K562 (cell line): ENCODE results near the gene EBF4. TPM values are rescaled to one million over a fixed set of nuclear protein-coding genes. Genes with fewer than 3 reads are reported as not detected.

ENCODE experiments used
- ATAC-seq: fragments of 200-7000 bp; cut with Tn5 transposase; 3 replicates; pipeline ENCODE4 v1.9.1; 2020; ENCODE audit warnings: moderate library complexity
- BruUV-seq: library from RNA; stranded (reverse); fragments of 400-500 nt; replicated peaks from 2 replicates; lab custom pipeline; 2021; lab: Mats Ljungman, UMichigan
- CTCF ChIA-PET: fragments of 300-600 bp; formaldehyde crosslinking; extraction: SDS; loops from one replicate; lab custom pipeline; 2021; ENCODE audit warnings: low intra/inter-chr PET ratio; lab: Yijun Ruan, JAX
- POLR2A ChIA-PET: fragments of 300-600, 350-650 bp; sonication (Branson Sonifier 250); formaldehyde crosslinking; extraction: SDS; loops from one replicate; lab custom pipeline; 2021; ENCODE audit warnings: antibody characterized with exemption, inconsistent platforms; lab: Yijun Ruan, JAX
- DNase-seq, 4 experiments: peaks; one replicate each; pipeline versions ENCODE4 v3.0.0 to v3.0.0-alpha.2; 2011 to 2018; ENCODE audit warnings: low spot score in 3 of 4, mixed read lengths in 3 of 4; ENCODE audit errors: extremely low read depth in 1 of 4
- FAIRE-seq: peaks from 2 replicates; lab custom pipeline; 2011; peaks lifted over from hg19 to GRCh38; lab: Jason Lieb, UNC
- H2AFZ ChIP-seq: 2 replicates; pipeline ENCODE4 v1.6.0; 2011; ENCODE audit warnings: low read depth, low read length, control low read depth, inconsistent platforms
- H3K27ac ChIP-seq: fragments of 200-600 bp; 3 replicates; pipeline ENCODE4 v1.8.0; 2011; ENCODE audit warnings: low read depth, mild to moderate bottlenecking, control low read depth, inconsistent platforms, low read length, moderate library complexity, mixed read lengths; ENCODE audit errors: extremely low read depth
- H3K27me3 ChIP-seq, 2 experiments: fragments of 300-600 bp in 1 of 2; 2 replicates in 1 of 2; 3 replicates in 1 of 2; pipeline versions ENCODE4 v1.6.0 to v1.8.0; 2011; ENCODE audit warnings: inconsistent platforms in 2 of 2, low read length in 2 of 2, mild to moderate bottlenecking in 1 of 2, mixed read lengths in 1 of 2, moderate library complexity in 1 of 2; ENCODE audit not compliant: control insufficient read depth in 2 of 2, insufficient read depth in 2 of 2
- H3K36me3 ChIP-seq: fragments of 300-600 bp; 3 replicates; pipeline ENCODE4 v1.8.0; 2011; ENCODE audit warnings: mild to moderate bottlenecking, low read length, inconsistent platforms; ENCODE audit not compliant: control insufficient read depth, insufficient read depth
- H3K4me1 ChIP-seq, 2 experiments: fragments of 200-600 bp in 1 of 2; replicated peaks in 1 of 2; 2 replicates in 1 of 2; 3 replicates in 1 of 2; pipeline versions ENCODE4 v1.5.1 to v1.8.0; 2011; ENCODE audit warnings: inconsistent platforms in 2 of 2, low read length in 2 of 2, mild to moderate bottlenecking in 1 of 2, mixed read lengths in 1 of 2, moderate library complexity in 1 of 2; ENCODE audit not compliant: control insufficient read depth in 2 of 2, insufficient read depth in 2 of 2
- H3K4me2 ChIP-seq: 2 replicates; pipeline ENCODE4 v1.6.1; 2011; ENCODE audit warnings: low read length, control low read depth, inconsistent platforms, mixed read lengths; ENCODE audit not compliant: insufficient read depth
- H3K4me3 ChIP-seq: fragments of 200-600 bp; sonication (generic), shearing (Covaris generic); 2 replicates; pipeline ENCODE4 v1.5.1; 2016; ENCODE audit warnings: control low read depth, inconsistent platforms
- H3K79me2 ChIP-seq: fragments of 200-600 bp; 3 replicates; pipeline ENCODE4 v1.8.0; 2011; ENCODE audit warnings: low read length, inconsistent platforms; ENCODE audit not compliant: control insufficient read depth, insufficient read depth
- H3K9ac ChIP-seq, 2 experiments: 2 replicates each; pipeline versions ENCODE4 v1.6.0 to v1.6.1; 2011; ENCODE audit warnings: low read depth in 2 of 2, low read length in 2 of 2, control low read depth in 1 of 2, inconsistent platforms in 1 of 2, mild to moderate bottlenecking in 1 of 2, mixed read lengths in 1 of 2; ENCODE audit not compliant: insufficient read depth in 1 of 2
- H3K9me1 ChIP-seq: one replicate; pipeline ENCODE4 v1.6.0; 2011; ENCODE audit warnings: inconsistent platforms, mild to moderate bottlenecking, low read length, moderate library complexity; ENCODE audit not compliant: control insufficient read depth, insufficient read depth
- H3K9me3 ChIP-seq: replicated peaks from 2 replicates; pipeline ENCODE4 v1.5.1; 2011; ENCODE audit warnings: low read depth, low read length, inconsistent platforms; ENCODE audit not compliant: control insufficient read depth, insufficient read depth
- H4K20me1 ChIP-seq: replicated peaks from 2 replicates; pipeline ENCODE4 v1.6.1; 2011; ENCODE audit warnings: low read length, inconsistent platforms, mixed read lengths; ENCODE audit not compliant: control insufficient read depth, insufficient read depth
- DPF2 ChIP-seq: fragments of 450-650 bp; IDR thresholded peaks from 2 replicates; pipeline ENCODE4 v1.6.1; 2016
- HNRNPLL ChIP-seq: fragments of 200-400 bp; formaldehyde crosslinking; IDR thresholded peaks from 2 replicates; pipeline ENCODE4 v1.6.1; 2017; ENCODE audit warnings: low read length, low read depth, mild to moderate bottlenecking; ENCODE audit not compliant: poor library complexity, severe bottlenecking
- MCM5 ChIP-seq: fragments of 450-650 bp; IDR thresholded peaks from 2 replicates; pipeline ENCODE4 v1.6.1; 2016; ENCODE audit warnings: low read depth
- PHTF2 ChIP-seq: fragments of 250-450 bp; sonication (Bioruptor Pico); IDR thresholded peaks from 2 replicates; pipeline ENCODE4 v1.5.0; 2021; ENCODE audit warnings: mild to moderate bottlenecking
- PPARD ChIP-seq: fragments of 250-450 bp; sonication (Bioruptor Pico); IDR thresholded peaks from 2 replicates; pipeline ENCODE4 v1.8.0; 2022; ENCODE audit warnings: inconsistent platforms, mild to moderate bottlenecking, moderate library complexity
- RBM17 ChIP-seq: fragments of 200-400 bp; formaldehyde crosslinking; IDR thresholded peaks from 2 replicates; pipeline ENCODE4 v1.6.1; 2017; ENCODE audit warnings: low read depth, mild to moderate bottlenecking, low read length, borderline replicate concordance
- RBM25 ChIP-seq: fragments of 200-400 bp; formaldehyde crosslinking; IDR thresholded peaks from 2 replicates; pipeline ENCODE4 v1.6.1; 2018; ENCODE audit warnings: low read length, low read depth, moderate library complexity; ENCODE audit not compliant: severe bottlenecking
- THRAP3 ChIP-seq: fragments of 450-650 bp; IDR thresholded peaks from 2 replicates; pipeline ENCODE4 v1.6.1; 2016; ENCODE audit warnings: mild to moderate bottlenecking, inconsistent platforms, borderline replicate concordance
- ZNF445 ChIP-seq: fragments of 250-450 bp; sonication (Bioruptor Pico); IDR thresholded peaks from 2 replicates; pipeline ENCODE4 v1.4.0; 2020; ENCODE audit warnings: low read depth, mild to moderate bottlenecking, moderate library complexity
- ZNF57 ChIP-seq: fragments of 450-650 bp; formaldehyde crosslinking; IDR thresholded peaks from 2 replicates; pipeline ENCODE4 v1.4.0; 2020; ENCODE audit warnings: mild to moderate bottlenecking, moderate library complexity
- WGBS: fragments of 100-300 bp; shearing (Covaris generic); methylation state at CpG from one replicate; pipeline ENCODE4 v1.1.6; 2016; ENCODE audit warnings: low coverage, mixed read lengths; ENCODE audit not compliant: insufficient coverage; ENCODE audit errors: missing lambda C conversion rate; 5-methylcytosine and 5-hydroxymethylcytosine counted together
- in situ Hi-C: fragments of 300-500 bp; cut with MboI; formaldehyde crosslinking; loops from 4 replicates; pipeline ENCODE4 v1.15.0; 2018; ENCODE audit warnings: inconsistent platforms, mixed read lengths
- intact Hi-C: fragments of 100-400 bp; cut with micrococcal nuclease; formaldehyde crosslinking; loops from 2 replicates; pipeline ENCODE4 v1.14.2; 2022
- polyA plus RNA-seq, 8 experiments: library from polyadenylated mRNA; depleted of rRNA in 4 of 8; stranded (reverse) in 5 of 8; unstranded in 3 of 8; fragments of >200 nt; fragmentation: Nextera tagmentation in 2 of 8; fragmentation: Illumina TruSeq in 1 of 8; extraction: Ambion mirVana in 2 of 8; extraction: Trizol in 1 of 8; gene quantifications; 2 replicates each; pipeline versions ENCODE4 v1.2.1 to v1.2.3, GENCODE V29; 2011 to 2014; ENCODE audit warnings: inconsistent platforms in 1 of 8, missing spikeins in 1 of 8
- total RNA-seq, 7 experiments: library from RNA; depleted of rRNA in 6 of 7; stranded (reverse); fragments of >200 nt in 6 of 7; fragmentation: Illumina TruSeq in 2 of 7; extraction: Trizol in 2 of 7; gene quantifications; 2 replicates each; pipeline versions ENCODE4 v1.2.1 to v1.2.3, GENCODE V29; 2011 to 2021; ENCODE audit warnings: low replicate concordance in 1 of 7
- TF ChIP-seq, protein P1 (sequence below), 2 experiments: fragments of 150-350 bp in 1 of 2; IDR thresholded peaks; 2 replicates each; pipeline ENCODE4 v1.6.1; 2012 to 2016; ENCODE audit warnings: low read depth in 2 of 2, low read length in 2 of 2, mild to moderate bottlenecking in 1 of 2, moderate library complexity in 1 of 2
- TF ChIP-seq, protein P2 (sequence below): fragments of 250-450 bp; sonication (Bioruptor Pico); IDR thresholded peaks from 2 replicates; pipeline ENCODE4 v1.5.0; 2021
- TF ChIP-seq, protein P3 (sequence below): fragments of 450-650 bp; formaldehyde crosslinking; IDR thresholded peaks from 2 replicates; pipeline ENCODE4 v1.4.0; 2020; ENCODE audit warnings: mild to moderate bottlenecking, moderate library complexity
- TF ChIP-seq, protein P4 (sequence below): fragments of 250-450 bp; sonication (Bioruptor Pico); IDR thresholded peaks from 2 replicates; pipeline ENCODE4 v1.6.1; 2021; ENCODE audit warnings: mild to moderate bottlenecking

The EBF4 gene
- total and polyA plus RNA-seq, 9 of the 15 experiments (the other 6 are each of a cell fraction or from before 2014, with no cell fraction given): 0.09 TPM; not detected in 8

DNA sequence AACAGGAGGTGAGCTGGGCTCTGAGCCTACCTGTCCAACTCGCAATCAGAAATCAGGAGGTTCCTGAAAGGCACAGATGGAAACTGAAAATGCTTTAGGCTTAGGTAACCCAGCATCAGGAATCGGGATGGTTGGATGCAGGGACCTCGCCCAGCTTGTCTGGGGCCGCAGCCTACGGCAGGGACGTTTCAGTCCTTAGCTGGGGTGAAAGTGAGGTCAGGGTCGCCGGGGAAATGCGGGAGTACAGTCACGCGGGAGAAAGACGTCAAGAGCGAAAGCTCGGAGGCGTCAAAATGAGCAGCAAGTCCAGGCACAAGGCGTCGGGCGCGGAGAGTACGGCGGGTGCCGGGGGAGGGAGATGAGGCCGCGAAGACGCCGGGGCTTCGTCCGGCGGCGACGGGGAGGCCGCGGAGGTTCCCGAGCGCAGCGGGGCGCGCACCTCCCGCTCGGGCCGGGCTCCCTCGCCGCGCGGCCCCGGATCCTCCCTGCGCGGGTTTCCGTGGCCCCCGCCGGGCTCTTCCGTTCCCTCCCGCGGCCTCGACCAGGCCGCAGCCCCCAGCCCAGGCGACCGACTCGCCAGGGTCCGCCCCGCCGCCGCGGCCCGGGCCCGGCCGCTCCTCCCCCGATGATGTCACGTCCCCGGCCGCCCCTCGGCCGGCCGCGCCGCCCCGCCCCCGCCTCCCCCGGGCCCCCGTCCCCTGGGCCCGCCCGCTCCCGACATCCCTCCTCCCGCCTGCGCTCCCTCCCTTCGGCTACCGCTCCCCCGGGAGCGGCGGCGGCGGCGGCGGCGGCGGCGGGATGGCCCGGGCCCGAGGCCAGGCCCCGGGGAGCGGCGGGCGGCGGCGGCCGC is at the start of gene EBF4 (continued):
- TF ChIP-seq, protein P1, sequence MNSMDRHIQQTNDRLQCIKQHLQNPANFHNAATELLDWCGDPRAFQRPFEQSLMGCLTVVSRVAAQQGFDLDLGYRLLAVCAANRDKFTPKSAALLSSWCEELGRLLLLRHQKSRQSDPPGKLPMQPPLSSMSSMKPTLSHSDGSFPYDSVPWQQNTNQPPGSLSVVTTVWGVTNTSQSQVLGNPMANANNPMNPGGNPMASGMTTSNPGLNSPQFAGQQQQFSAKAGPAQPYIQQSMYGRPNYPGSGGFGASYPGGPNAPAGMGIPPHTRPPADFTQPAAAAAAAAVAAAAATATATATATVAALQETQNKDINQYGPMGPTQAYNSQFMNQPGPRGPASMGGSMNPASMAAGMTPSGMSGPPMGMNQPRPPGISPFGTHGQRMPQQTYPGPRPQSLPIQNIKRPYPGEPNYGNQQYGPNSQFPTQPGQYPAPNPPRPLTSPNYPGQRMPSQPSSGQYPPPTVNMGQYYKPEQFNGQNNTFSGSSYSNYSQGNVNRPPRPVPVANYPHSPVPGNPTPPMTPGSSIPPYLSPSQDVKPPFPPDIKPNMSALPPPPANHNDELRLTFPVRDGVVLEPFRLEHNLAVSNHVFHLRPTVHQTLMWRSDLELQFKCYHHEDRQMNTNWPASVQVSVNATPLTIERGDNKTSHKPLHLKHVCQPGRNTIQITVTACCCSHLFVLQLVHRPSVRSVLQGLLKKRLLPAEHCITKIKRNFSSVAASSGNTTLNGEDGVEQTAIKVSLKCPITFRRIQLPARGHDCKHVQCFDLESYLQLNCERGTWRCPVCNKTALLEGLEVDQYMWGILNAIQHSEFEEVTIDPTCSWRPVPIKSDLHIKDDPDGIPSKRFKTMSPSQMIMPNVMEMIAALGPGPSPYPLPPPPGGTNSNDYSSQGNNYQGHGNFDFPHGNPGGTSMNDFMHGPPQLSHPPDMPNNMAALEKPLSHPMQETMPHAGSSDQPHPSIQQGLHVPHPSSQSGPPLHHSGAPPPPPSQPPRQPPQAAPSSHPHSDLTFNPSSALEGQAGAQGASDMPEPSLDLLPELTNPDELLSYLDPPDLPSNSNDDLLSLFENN (IDR thresholded peaks at IDR 0.05; ENCODE audit: low read depth in 2 of 2, low read length in 2 of 2): no peak
- TF ChIP-seq ZNF445 (CRISPR knock-in tag): no peak
- no peak for TF ChIP-seq RBM17
- TF ChIP-seq RBM25: no peak

DNA sequence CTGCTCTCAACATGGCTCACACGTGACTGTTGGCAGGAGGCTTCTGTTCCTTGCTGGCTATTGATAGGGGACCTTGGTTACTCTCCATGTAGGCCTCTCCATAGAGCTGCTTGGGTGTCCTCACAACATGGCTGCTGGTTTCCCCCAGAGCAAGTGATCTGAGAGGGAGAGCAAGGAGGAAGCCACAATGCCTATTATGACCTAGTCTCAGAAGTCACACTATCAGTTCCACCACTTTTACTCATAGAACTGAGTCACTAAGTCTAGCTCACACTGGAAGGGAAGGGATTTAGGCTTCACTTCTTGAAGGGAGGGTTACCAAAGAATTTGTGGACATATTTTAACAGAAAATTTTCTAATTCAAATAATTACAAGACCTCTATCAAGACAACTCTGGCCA is 48.9 kb upstream of the EBF4 start:
- Histone ChIP-seq H3K36me3 (no peaks in the 10 kb centered on the region), H3K9me1 (no peaks in the 10 kb centered on the region), H3K4me2 (no peak overlapping the region), H3K27ac (no peak overlapping the region), H3K79me2 (no peaks in the 10 kb centered on the region), H4K20me1 (no peaks in the 10 kb centered on the region), H3K27me3 (peaks cover 0 to 6% of the 10 kb centered on the region in 2 experiments; a peak in 2 of 5 replicates), H3K4me3 (no peak overlapping the region), H3K9ac (no peak overlapping the region), H3K4me1 (no peaks in the 10 kb centered on the region; a peak in 1 of 5 replicates), H3K9me3 (no peaks in the 10 kb centered on the region; the same call in 1 of the 2 replicates), H2AFZ (no peak overlapping the region)
- ChIA-PET CTCF (no interaction called here), POLR2A (no interaction called here)
- FAIRE-seq (no peak), ATAC-seq (no peak), DNase-seq (no peak)
- no TSS peak for BruUV-seq
- intact Hi-C loops: loop anchor here (10.0 kb wide), 1 partner anchor 69 kb away; no protein-coding TSS in a partner anchor
- in situ Hi-C loops: loop anchor here (10.0 kb wide), 1 partner anchor 179 kb away; no protein-coding TSS in a partner anchor
- 0% methylated on average over 1 of the region's 1 CpG for WGBS
- TF ChIP-seq RBM25: no peak
- TF ChIP-seq, protein P2, sequence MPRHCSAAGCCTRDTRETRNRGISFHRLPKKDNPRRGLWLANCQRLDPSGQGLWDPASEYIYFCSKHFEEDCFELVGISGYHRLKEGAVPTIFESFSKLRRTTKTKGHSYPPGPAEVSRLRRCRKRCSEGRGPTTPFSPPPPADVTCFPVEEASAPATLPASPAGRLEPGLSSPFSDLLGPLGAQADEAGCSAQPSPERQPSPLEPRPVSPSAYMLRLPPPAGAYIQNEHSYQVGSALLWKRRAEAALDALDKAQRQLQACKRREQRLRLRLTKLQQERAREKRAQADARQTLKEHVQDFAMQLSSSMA: no peak
- TF ChIP-seq MCM5: no peak
- no peak for TF ChIP-seq PPARD (CRISPR knock-in tag)
- no peak for TF ChIP-seq PHTF2 (CRISPR knock-in tag)
- TF ChIP-seq THRAP3: no peak
- no peak for TF ChIP-seq DPF2
- TF ChIP-seq ZNF57 (CRISPR knock-in tag): no peak
- TF ChIP-seq, protein P3, sequence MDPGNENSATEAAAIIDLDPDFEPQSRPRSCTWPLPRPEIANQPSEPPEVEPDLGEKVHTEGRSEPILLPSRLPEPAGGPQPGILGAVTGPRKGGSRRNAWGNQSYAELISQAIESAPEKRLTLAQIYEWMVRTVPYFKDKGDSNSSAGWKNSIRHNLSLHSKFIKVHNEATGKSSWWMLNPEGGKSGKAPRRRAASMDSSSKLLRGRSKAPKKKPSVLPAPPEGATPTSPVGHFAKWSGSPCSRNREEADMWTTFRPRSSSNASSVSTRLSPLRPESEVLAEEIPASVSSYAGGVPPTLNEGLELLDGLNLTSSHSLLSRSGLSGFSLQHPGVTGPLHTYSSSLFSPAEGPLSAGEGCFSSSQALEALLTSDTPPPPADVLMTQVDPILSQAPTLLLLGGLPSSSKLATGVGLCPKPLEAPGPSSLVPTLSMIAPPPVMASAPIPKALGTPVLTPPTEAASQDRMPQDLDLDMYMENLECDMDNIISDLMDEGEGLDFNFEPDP (CRISPR knock-in tag): no peak
- TF ChIP-seq, protein P4, sequence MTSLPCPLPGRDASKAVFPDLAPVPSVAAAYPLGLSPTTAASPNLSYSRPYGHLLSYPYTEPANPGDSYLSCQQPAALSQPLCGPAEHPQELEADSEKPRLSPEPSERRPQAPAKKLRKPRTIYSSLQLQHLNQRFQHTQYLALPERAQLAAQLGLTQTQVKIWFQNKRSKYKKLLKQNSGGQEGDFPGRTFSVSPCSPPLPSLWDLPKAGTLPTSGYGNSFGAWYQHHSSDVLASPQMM (CRISPR knock-in tag): no peak
- no peak for TF ChIP-seq HNRNPLL
